Spleen (tissue), 3 donors: Measurements from ENCODE around the gene USP24.
A peak's percentile ranks its signal among the peaks of the same experiment; 100 is the strongest.

Experiments
- POLR2A ChIP-seq, 3 donors: fragments of 450-650 bp; IDR thresholded peaks; one replicate each; pipeline ENCODE4 v1.5.1; 2017; ENCODE audit warnings: antibody characterized with exemption in 3 of 3, mild to moderate bottlenecking in 1 of 3
- POLR2AphosphoS5 ChIP-seq, 3 donors: sonication (generic); formaldehyde crosslinking; IDR thresholded peaks; one replicate each; pipeline ENCODE4 v1.5.1; 2017; ENCODE audit warnings: antibody characterized with exemption in 3 of 3

GRCh38 chr1:55140546-55140983 is 74.6 kb downstream of the USP24 start:
- TF ChIP-seq POLR2A (IDR thresholded peaks at IDR 0.05) = no peak
- peak in 1 of 3 donors; percentile 30 for TF ChIP-seq POLR2AphosphoS5 (IDR thresholded peaks at IDR 0.05)
